ENCODE results near the gene PMEL. TPM values are rescaled to one million over a fixed set of nuclear protein-coding genes. Genes with fewer than 3 reads are reported as not detected.
"Not testable (repeated sequence)": the region's sequence is repeated elsewhere in the genome, so short reads cannot be mapped to it uniquely, and the experiment has no call there.

PMEL gene
- polyA plus RNA-seq, 1 donor (not counting 4 experiments of a cell fraction or from before 2014, with no cell fraction given), result 1.3 TPM

GRCh38 chr12:55991110-55991509, 25.3 kb upstream of the PMEL start:
- H3K9ac ChIP-seq (ENCODE audit: control insufficient read depth, extremely low read depth, insufficient read depth, low read length), result no peak overlapping the region

GRCh38 chr12:55985976-55986375, 20.1 kb upstream of the PMEL start:
- H2AFZ ChIP-seq (ENCODE audit: control insufficient read depth, low read length); FAIRE-seq; H3K27ac ChIP-seq (ENCODE audit: control insufficient read depth, insufficient read depth, low read length); DNase-seq (ENCODE audit: low read depth, low spot score); H3K4me3 ChIP-seq (ENCODE audit: control insufficient read depth in 2 of 3, extremely low read depth in 1 of 3, insufficient read depth in 2 of 3, low read depth in 1 of 3, low read length in 3 of 3); H3K79me2 ChIP-seq (ENCODE audit: control insufficient read depth, insufficient read depth, low read length); H3K27me3 ChIP-seq (ENCODE audit: control insufficient read depth, extremely low read depth, insufficient read depth, low read length); H3K9me3 ChIP-seq (ENCODE audit: control insufficient read depth, low read depth, low read length); H3K4me2 ChIP-seq (ENCODE audit: control insufficient read depth, extremely low read depth, insufficient read depth, low read depth, low read length); H3K9ac ChIP-seq (ENCODE audit: control insufficient read depth, extremely low read depth, insufficient read depth, low read length); H3K4me1 ChIP-seq (ENCODE audit: control insufficient read depth, extremely low read depth, insufficient read depth, low read length); dilution Hi-C loops (cut with MboI; ENCODE audit: extremely low pct_ligation_motif_present, low sequenced_read_pairs); H3K9me1 ChIP-seq (ENCODE audit: control insufficient read depth, extremely low read depth, insufficient read depth, low read length); H4K20me1 ChIP-seq (ENCODE audit: control insufficient read depth, extremely low read depth, insufficient read depth, low read length): not testable (repeated sequence)
- peaks cover 30 to 34% of the 10 kb centered on the region in 2 experiments for H3K36me3 ChIP-seq (ENCODE audit: control insufficient read depth in 2 of 2, extremely low read depth in 1 of 2, insufficient read depth in 2 of 2, low read length in 2 of 2)

More at GRCh38 chr12:55991110-55991509, 25.3 kb upstream of the PMEL start:
- no peak overlapping the region for H2AFZ ChIP-seq (ENCODE audit: control insufficient read depth, low read length)
- no peak for FAIRE-seq
- no peak overlapping the region for H3K4me3 ChIP-seq (ENCODE audit: control insufficient read depth in 2 of 3, extremely low read depth in 1 of 3, insufficient read depth in 2 of 3, low read depth in 1 of 3, low read length in 3 of 3)
- H3K9me1 ChIP-seq (ENCODE audit: control insufficient read depth, extremely low read depth, insufficient read depth, low read length), result no peaks in the 10 kb centered on the region
- no peaks in the 10 kb centered on the region for H3K27me3 ChIP-seq (ENCODE audit: control insufficient read depth, extremely low read depth, insufficient read depth, low read length)
- H4K20me1 ChIP-seq (ENCODE audit: control insufficient read depth, extremely low read depth, insufficient read depth, low read length), result no peaks in the 10 kb centered on the region
- no peak overlapping the region for H3K4me2 ChIP-seq (ENCODE audit: control insufficient read depth, extremely low read depth, insufficient read depth, low read depth, low read length)
- TF ChIP-seq CTCF (optimal IDR thresholded peaks at IDR 0.05 in 1 of 3, IDR thresholded peaks at IDR 0.05 in 1 of 3, conservative IDR thresholded peaks at IDR 0.05 in 1 of 3; ENCODE audit: extremely low read depth in 1 of 3, insufficient read depth in 2 of 3, low read length in 3 of 3) (no peak), EZH2 (IDR thresholded peaks at IDR 0.05; ENCODE audit: low read length) (no peak)
- no peaks in the 10 kb centered on the region for H3K79me2 ChIP-seq (ENCODE audit: control insufficient read depth, insufficient read depth, low read length)
- H3K36me3 ChIP-seq (ENCODE audit: control insufficient read depth in 2 of 2, extremely low read depth in 1 of 2, insufficient read depth in 2 of 2, low read length in 2 of 2), result peaks cover 41 to 42% of the 10 kb centered on the region in 2 experiments
- dilution Hi-C loops (cut with MboI; ENCODE audit: extremely low pct_ligation_motif_present, low sequenced_read_pairs), result no loop called here
- DNase-seq (ENCODE audit: low read depth, low spot score), result no peak
- no peaks in the 10 kb centered on the region for H3K9me3 ChIP-seq (ENCODE audit: control insufficient read depth, low read depth, low read length)
- no peaks in the 10 kb centered on the region for H3K4me1 ChIP-seq (ENCODE audit: control insufficient read depth, extremely low read depth, insufficient read depth, low read length)
- no peak overlapping the region for H3K27ac ChIP-seq (ENCODE audit: control insufficient read depth, insufficient read depth, low read length)

- Histone ChIP-seq H3K4me2 (ENCODE audit: control insufficient read depth, extremely low read depth, insufficient read depth, low read depth, low read length) (no peak overlapping the region), H3K4me1 (ENCODE audit: control insufficient read depth, extremely low read depth, insufficient read depth, low read length) (no peaks in the 10 kb centered on the region), H3K4me3 (ENCODE audit: control insufficient read depth in 2 of 3, extremely low read depth in 1 of 3, insufficient read depth in 2 of 3, low read depth in 1 of 3, low read length in 3 of 3) (no peak overlapping the region), H3K27ac (ENCODE audit: control insufficient read depth, insufficient read depth, low read length) (no peak overlapping the region), H3K9me3 (ENCODE audit: control insufficient read depth, low read depth, low read length) (no peaks in the 10 kb centered on the region), H3K27me3 (ENCODE audit: control insufficient read depth, extremely low read depth, insufficient read depth, low read length) (no peaks in the 10 kb centered on the region), H2AFZ (ENCODE audit: control insufficient read depth, low read length) (no peak overlapping the region), H3K9me1 (ENCODE audit: control insufficient read depth, extremely low read depth, insufficient read depth, low read length) (no peaks in the 10 kb centered on the region), H3K36me3 (ENCODE audit: control insufficient read depth in 2 of 2, extremely low read depth in 1 of 2, insufficient read depth in 2 of 2, low read length in 2 of 2) (peaks cover 23 to 28% of the 10 kb centered on the region in 2 experiments), H3K79me2 (ENCODE audit: control insufficient read depth, insufficient read depth, low read length) (peaks cover 9% of the 10 kb centered on the region), H4K20me1 (ENCODE audit: control insufficient read depth, extremely low read depth, insufficient read depth, low read length) (no peaks in the 10 kb centered on the region), H3K9ac (ENCODE audit: control insufficient read depth, extremely low read depth, insufficient read depth, low read length) (no peak overlapping the region)
- TF ChIP-seq CTCF (optimal IDR thresholded peaks at IDR 0.05 in 1 of 3, IDR thresholded peaks at IDR 0.05 in 1 of 3, conservative IDR thresholded peaks at IDR 0.05 in 1 of 3; ENCODE audit: extremely low read depth in 1 of 3, insufficient read depth in 2 of 3, low read length in 3 of 3), result no peak
- DNase-seq (ENCODE audit: low read depth, low spot score) (no peak), FAIRE-seq (no peak)
- dilution Hi-C loops (cut with MboI; ENCODE audit: extremely low pct_ligation_motif_present, low sequenced_read_pairs), result no loop called here
Observed at GRCh38 chr12:55985341-55985740, 19.5 kb upstream of the PMEL start.

Measured in keratinocyte (primary cell).